ENCODE data around the gene SLFNL1. TPM values are rescaled to one million over a fixed set of nuclear protein-coding genes. Genes with fewer than 3 reads are reported as not detected.

The SLFNL1 gene
- total RNA-seq (2022; extraction: Qiagen RNA extraction), result 0.02 to 0.05 TPM (median 0.05 TPM) in 3 of 5 replicates, not detected in the others

DNA sequence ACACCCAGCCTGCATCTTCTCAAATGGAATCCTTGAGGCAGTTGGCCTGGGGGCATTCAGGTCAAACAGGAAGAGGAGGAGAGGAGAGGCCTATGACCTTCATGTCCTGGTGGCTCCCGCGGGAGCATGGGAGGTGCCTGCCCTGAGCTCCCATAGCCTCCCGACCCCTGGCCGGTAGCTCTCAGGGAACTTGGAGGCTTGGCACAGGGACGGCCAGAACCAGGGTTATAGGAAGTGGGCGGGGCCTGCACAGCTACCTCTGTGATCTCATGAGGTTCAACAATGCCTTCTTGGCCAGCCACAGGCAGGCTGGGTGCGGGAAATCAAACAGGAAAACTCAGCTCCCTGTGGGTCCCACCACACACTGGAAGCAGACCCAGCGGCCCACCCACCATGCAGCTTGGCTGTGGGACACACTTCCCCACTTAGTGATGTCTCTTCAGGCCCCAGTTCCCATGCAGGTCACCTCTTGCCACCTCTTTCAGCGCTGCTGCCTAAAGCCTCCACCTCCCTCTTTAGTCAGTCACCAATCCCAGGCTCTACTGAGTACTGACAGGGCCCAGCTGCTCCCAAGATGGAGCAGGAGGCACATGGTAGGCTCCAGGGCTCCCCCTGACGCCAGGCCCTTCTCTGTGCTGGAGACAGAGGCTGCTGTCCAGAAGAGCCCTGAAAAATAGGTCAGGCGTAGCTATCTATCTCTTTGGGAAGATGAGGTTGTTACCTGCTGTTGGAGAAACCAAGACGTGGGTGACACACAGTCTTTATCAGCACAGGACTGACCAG, at the start of gene SLFNL1:
Gene SLFNL1, minus strand, starts transcription at position 200 of the 783 bp plus-strand sequence. CDS start 1,065 bp downstream, outside the sequence.

DNA sequence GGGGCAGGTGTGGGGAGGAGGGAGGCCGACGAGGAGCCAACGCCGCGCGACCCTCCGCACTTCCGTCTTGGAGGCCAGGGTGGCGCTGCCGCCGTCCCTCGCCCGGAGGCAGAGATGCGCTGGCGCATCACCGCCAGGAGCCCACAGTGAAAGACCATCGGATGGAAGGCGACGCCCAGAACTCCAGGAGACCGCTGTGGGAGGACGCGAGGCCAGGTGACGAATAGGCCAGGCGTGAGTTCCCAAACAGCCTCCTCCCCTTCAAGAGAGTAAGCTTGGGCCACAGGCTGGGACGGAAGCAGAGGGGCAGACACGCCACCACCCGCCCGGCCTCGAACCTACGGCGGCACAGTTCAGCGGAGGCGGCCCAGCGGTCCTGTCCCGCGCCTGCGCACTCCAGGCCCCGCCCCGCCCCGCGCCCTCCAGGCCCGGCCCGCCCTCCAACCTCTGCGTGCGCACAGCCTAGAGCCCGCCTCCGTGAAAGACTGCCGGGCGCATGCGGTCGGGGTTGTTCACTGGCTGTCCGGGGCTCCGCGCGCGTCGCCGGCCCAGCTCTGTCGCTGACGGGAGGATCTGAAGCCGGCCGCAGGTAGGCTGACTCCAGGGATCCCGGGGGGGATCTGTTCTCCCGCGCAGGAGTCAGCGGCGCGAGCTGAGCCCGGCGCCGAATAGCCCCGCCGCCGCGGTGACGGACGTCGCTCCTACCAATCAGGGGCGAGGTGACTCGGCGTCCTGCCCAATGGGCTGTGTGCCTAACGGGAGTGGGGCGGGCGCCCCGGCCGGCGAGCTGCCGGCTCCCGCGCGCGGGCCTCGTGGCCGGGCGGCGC, 42.1 kb downstream of the SLFNL1 start, which contains the start of gene CTPS1:
Gene CTPS1, plus strand, starts transcription at position 456 of the 827 bp plus-strand sequence. CDS start 3,595 bp downstream, outside the sequence.

Other genes starting within 250 kb of the SLFNL1 start
- gene KCNQ4, start 237.9 kb downstream of the SLFNL1 start, total RNA-seq (2022; extraction: Qiagen RNA extraction), result 0.18 to 0.38 TPM (median 0.32 TPM) in 5 replicates
- 46.7 to 127 TPM (median 108 TPM) in 5 replicates for gene CITED4, start 159.4 kb downstream of the SLFNL1 start, total RNA-seq (2022; extraction: Qiagen RNA extraction)
- 80.5 to 107 TPM (median 87.8 TPM) in 5 replicates for gene CTPS1, start 42.0 kb downstream of the SLFNL1 start, total RNA-seq (2022; extraction: Qiagen RNA extraction)
- 12.0 to 14.4 TPM (median 13.0 TPM) in 5 replicates for gene SCMH1, start 220.6 kb upstream of the SLFNL1 start, total RNA-seq (2022; extraction: Qiagen RNA extraction)

Data from A549 treated with AZD2906 at 1 μM for 4 hours (cell line).